AG09309 (cell line): Measurements from ENCODE around the gene FIBCD1.

Experiments
- DNase-seq: peaks from one replicate; pipeline ENCODE4 v3.0.0-alpha.2; 2010; ENCODE audit warnings: low read depth
- H3K4me3 ChIP-seq: 2 replicates; pipeline ENCODE4 v1.5.1; 2011; ENCODE audit warnings: mild to moderate bottlenecking, low read depth, low read length, moderate library complexity; ENCODE audit not compliant: control insufficient read depth
- CTCF ChIP-seq: IDR thresholded peaks from 2 replicates; pipeline ENCODE4 v1.5.1; 2011; ENCODE audit warnings: mild to moderate bottlenecking, low read depth, low read length, inconsistent platforms; ENCODE audit not compliant: insufficient read depth, control insufficient read depth; ENCODE audit errors: missing control alignments

FIBCD1 gene

GRCh38 chr9:130891688-130892476 lies 47.2 kb downstream of the FIBCD1 start:
- no peak for DNase-seq
- no peak for TF ChIP-seq CTCF
- H3K4me3 ChIP-seq, result no peak overlapping the region

DNA sequence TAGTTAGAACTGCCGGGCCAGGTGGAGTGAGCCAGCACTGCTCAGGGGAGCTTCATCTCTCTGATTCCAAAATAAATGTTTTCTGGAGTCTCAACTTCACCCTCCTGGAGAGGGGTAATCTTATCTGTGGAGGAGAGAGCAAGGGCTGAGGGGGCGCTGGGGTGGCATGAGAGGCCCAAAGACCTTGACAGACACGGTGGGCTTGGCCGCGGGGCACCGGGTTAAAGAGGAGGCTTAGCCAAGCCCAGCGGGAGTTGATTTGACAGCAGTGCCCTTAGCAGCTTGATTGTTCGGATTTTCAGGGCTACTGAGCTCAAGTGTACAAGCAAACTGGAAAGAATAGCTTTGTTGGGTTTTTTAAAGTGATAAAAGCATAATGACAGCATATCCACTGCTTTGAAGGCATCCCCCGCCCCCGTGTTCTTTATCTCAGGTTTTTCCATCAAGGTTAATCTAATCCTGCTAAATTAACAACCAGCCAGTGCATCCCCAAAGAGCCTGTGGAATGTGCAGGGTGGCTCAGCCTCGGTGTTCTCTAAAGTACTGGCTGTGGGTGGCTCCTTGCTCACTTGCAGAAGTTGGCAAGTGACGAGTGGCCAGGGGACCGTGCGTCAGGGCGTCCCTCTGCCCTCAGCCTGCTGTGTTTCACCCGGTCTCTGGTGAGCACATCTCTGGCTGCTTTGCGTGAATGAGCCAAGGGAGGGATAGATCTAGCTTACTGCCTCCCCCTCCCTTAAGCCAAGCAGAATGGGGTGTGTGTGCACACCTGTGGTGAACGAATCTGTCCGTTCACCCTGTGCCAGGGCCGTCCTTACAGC lies 48.0 kb downstream of the FIBCD1 start:
- TF ChIP-seq CTCF, result no peak
- H3K4me3 ChIP-seq, result no peak overlapping the region
- no peak for DNase-seq

- no peak for TF ChIP-seq CTCF
- no peak overlapping the region for H3K4me3 ChIP-seq
- DNase-seq, result no peak
Measured at GRCh38 chr9:130890124-130890523, 48.9 kb downstream of the FIBCD1 start.

DNA sequence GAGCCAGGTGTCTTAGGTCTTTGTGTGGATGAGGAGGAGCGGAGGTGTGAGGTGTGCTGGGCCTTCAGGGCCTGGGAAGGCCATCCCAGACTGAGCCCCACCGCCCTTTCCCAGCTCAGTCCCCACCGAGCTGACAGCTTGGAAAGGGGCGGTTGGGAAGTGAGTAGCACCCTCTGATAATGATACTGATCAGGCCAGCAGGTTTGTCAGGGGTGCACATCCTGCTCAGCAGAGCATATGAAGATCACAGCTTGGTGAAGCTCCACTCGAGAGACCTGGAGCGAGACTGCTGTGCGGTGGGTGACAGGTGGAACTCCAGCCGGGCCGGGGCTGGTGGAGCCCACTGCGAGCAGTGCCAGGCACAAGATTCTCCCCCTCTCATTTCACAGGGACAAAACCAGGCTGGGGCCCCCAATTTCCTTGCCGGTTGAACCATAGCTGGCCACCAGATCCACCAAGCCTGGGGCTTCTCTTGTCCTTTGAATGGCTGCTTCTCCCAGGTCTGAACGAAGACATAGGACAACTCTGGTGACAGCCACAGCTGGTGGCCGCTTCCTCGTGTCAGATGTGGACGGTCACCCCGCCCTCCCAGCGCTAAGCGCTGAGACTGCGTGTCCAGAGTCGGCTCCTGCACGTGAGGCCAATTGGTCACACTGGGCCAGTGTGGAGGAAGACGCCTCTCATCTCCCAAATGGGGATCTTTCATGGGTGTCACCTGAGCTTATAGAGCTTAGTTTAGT lies 50.7 kb downstream of the FIBCD1 start:
- H3K4me3 ChIP-seq, result no peak overlapping the region
- DNase-seq, result no peak
- no peak for TF ChIP-seq CTCF

DNA sequence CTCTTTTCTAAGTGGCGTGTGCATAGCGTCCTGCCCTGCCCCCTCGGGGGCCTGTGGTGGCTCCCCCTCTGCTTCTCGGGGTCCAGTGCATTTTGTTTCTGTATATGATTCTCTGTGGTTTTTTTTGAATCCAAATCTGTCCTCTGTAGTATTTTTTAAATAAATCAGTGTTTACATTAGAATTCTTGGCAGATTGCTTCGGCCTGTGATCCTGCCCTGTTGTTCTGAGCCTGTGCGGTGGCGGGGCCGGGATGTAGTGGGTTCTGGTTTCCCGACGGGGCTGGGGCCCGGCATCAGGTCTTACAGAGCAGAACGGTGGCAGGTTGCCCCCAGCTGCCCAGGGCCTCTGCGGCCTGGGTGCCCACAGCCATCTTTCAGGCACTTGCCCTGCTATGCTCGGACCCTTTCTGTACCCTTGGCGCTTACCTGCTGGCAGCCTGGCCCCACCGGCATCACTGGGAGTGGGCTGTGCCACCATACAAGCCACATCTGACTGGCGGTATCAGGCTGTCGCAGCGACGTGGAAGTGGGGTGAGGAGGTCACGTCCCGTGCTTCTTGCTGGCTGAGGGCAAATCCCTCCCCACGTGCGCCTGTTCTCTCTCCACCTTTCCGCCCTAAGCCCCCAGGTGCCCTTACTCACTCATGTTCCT lies 51.4 kb downstream of the FIBCD1 start:
- no peak overlapping the region for H3K4me3 ChIP-seq
- no peak for TF ChIP-seq CTCF
- DNase-seq, result no peak

GRCh38 chr9:130886981-130887380 lies 52.1 kb downstream of the FIBCD1 start:
- no peak overlapping the region for H3K4me3 ChIP-seq
- TF ChIP-seq CTCF, result no peak
- DNase-seq, result no peak
